Osteocyte (in vitro differentiated cells): ENCODE data around the gene UBE2F. TPM values are rescaled to one million over a fixed set of nuclear protein-coding genes. Genes with fewer than 3 reads are reported as not detected.
"Not testable (repeated sequence)": the region's sequence is repeated elsewhere in the genome, so short reads cannot be mapped to it uniquely, and the experiment has no call there.

Experiments used
- DNase-seq: peaks from one replicate; pipeline ENCODE4 v3.0.0; 2021; ENCODE audit warnings: mixed read lengths; ENCODE audit not compliant: unreplicated experiment; ENCODE audit errors: extremely low spot score
- H3K27ac Mint-ChIP-seq: one replicate; pipeline ENCODE4 v1.8.0; 2021; ENCODE audit warnings: mild to moderate bottlenecking, mixed read lengths; ENCODE audit not compliant: unreplicated experiment
- H3K27me3 Mint-ChIP-seq: one replicate; pipeline ENCODE4 v1.8.0; 2021; ENCODE audit warnings: mixed read lengths; ENCODE audit not compliant: unreplicated experiment
- H3K36me3 Mint-ChIP-seq: one replicate; pipeline ENCODE4 v1.8.0; 2021; ENCODE audit warnings: mixed read lengths; ENCODE audit not compliant: unreplicated experiment
- H3K4me1 Mint-ChIP-seq: one replicate; pipeline ENCODE4 v1.8.0; 2021; ENCODE audit warnings: mixed read lengths; ENCODE audit not compliant: unreplicated experiment
- H3K4me3 Mint-ChIP-seq: one replicate; pipeline ENCODE4 v1.8.0; 2021; ENCODE audit warnings: mild to moderate bottlenecking, moderate library complexity, mixed read lengths; ENCODE audit not compliant: unreplicated experiment
- H3K9me3 Mint-ChIP-seq: one replicate; pipeline ENCODE4 v1.8.0; 2021; ENCODE audit warnings: mixed read lengths; ENCODE audit not compliant: unreplicated experiment
- total RNA-seq: library from RNA; stranded (reverse); gene quantifications from 2 replicates; pipeline ENCODE4 v1.2.1, GENCODE V29; 2021
- TF ChIP-seq, protein P1 (sequence below): fragments of 200-600 bp; sonication (generic); IDR thresholded peaks from 2 replicates; pipeline ENCODE4 v1.5.0; 2021; ENCODE audit warnings: antibody characterized with exemption, mild to moderate bottlenecking, moderate library complexity

The UBE2F gene
- total RNA-seq, 1 donor from 2014 or later = 54.3 TPM

DNA sequence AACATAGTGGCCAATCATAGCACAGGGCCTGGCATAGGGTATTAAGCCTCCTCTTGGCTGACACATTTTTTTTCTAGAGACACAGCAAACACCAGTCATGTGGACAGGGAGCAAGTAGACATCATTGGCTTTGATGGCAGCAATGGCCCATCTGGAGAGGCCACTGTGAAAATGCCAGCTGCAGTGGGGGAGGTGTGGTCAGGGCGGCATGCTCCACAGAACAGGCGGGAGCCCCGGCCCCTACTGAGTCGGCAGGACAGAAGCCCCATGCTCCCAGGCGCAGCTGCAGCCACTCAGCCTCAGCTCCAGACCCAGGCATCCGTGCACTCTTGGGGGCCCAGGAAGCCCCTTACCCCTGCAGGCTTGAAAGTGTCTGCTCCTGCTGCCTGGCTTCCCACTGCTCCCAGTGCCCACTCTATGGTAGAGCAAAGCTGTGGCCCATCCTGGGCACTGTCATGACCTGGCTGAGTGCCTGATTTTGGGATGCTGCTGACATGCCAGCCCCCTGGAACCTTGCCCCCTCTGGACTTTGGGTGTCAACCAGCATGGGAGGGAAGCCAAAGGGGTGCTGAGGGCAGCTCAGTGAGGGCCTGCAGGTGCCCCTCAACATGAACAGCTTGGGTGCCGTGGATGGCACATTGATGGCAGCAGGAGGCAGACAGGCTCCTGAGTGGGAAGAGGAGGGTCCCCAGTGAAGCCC, 23.3 kb upstream of the UBE2F start:
- Mint-ChIP-seq H3K9me3 (no peaks in the 10 kb centered on the region), H3K36me3 (no peaks in the 10 kb centered on the region), H3K27ac (no peak overlapping the region), H3K27me3 (no peaks in the 10 kb centered on the region), H3K4me3 (no peak overlapping the region), H3K4me1 (peaks cover 15% of the 10 kb centered on the region)
- no peak for DNase-seq
- TF ChIP-seq, protein P1, sequence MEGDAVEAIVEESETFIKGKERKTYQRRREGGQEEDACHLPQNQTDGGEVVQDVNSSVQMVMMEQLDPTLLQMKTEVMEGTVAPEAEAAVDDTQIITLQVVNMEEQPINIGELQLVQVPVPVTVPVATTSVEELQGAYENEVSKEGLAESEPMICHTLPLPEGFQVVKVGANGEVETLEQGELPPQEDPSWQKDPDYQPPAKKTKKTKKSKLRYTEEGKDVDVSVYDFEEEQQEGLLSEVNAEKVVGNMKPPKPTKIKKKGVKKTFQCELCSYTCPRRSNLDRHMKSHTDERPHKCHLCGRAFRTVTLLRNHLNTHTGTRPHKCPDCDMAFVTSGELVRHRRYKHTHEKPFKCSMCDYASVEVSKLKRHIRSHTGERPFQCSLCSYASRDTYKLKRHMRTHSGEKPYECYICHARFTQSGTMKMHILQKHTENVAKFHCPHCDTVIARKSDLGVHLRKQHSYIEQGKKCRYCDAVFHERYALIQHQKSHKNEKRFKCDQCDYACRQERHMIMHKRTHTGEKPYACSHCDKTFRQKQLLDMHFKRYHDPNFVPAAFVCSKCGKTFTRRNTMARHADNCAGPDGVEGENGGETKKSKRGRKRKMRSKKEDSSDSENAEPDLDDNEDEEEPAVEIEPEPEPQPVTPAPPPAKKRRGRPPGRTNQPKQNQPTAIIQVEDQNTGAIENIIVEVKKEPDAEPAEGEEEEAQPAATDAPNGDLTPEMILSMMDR = no peak

DNA sequence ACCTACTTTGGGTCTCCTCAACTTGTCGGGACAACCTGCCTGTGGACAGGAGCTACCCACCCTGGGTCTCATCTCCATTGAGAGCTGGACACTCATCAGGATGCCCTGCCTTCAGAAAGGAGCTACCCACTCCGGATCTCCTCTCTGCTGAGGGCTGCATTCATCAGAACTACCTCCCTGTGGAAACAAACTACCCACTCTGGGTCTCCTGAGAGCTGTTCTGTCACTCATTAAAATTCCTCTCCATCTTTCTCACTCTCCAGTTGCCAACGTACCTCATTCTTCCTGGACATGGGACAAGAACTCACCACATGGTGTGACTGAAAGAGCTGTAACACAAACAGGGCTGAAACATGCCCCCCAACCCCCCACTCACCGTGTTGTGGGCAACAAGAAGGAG, 22.5 kb upstream of the UBE2F start:
- Mint-ChIP-seq H3K27me3 (no peaks in the 10 kb centered on the region), H3K4me1 (peaks cover 10% of the 10 kb centered on the region), H3K9me3 (no peaks in the 10 kb centered on the region), H3K4me3 (no peak overlapping the region), H3K27ac (no peak overlapping the region), H3K36me3 (no peaks in the 10 kb centered on the region)
- no peak for DNase-seq
- TF ChIP-seq, protein P1 = no peak

DNA sequence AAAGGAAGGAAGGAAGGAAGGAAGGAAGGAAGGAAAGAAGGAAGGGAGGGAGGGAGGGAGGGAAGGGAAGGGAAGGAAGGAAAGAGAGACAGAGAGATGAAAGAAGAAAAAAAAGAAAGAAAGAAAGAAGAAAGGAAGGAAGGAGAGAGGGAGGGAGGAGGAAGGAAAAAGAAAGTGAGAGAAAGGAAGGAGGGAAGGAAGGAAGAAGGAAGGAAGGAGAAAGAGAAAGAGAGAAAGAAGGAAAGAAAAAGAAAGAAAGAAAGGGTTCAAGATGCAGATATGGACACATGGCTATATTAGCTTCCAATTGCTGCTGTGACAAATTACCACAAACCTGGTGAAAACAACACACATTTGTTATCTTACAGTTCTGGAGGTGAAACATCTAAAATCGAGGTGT, 20.4 kb upstream of the UBE2F start:
- Mint-ChIP-seq H3K27ac (no peak overlapping the region), H3K4me3 (no peak overlapping the region)

DNA sequence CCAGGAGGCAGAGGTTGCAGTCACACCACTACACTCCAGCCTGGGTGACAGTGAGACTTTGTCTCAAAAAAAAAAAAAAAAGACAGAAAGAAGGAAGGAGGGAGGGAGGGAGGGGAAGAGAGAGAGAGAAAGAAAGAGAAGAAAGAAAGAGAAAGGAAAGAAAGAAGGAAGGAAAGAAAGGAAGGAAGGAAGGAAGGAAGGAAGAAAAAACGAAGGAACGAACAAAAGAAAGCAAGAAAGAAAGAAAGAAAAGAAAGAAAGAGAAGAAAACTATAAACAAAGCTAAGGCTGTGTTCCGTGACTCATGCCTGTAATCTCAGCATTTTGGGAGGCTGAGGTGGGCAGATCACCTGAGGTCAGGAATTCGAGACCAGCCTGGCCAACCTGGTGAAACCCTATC, 15.5 kb upstream of the UBE2F start:
- H3K4me3 Mint-ChIP-seq, H3K4me1 Mint-ChIP-seq, DNase-seq, H3K27me3 Mint-ChIP-seq, H3K27ac Mint-ChIP-seq, H3K9me3 Mint-ChIP-seq, H3K36me3 Mint-ChIP-seq: not testable (repeated sequence)

More for the DNA sequence above, 20.4 kb upstream of the UBE2F start:
- TF ChIP-seq, protein P1 = no peak
- Mint-ChIP-seq H3K4me1 (peaks cover 3% of the 10 kb centered on the region), H3K27me3 (no peaks in the 10 kb centered on the region), H3K36me3 (no peaks in the 10 kb centered on the region), H3K9me3 (no peaks in the 10 kb centered on the region)
- DNase-seq = no peak

DNA sequence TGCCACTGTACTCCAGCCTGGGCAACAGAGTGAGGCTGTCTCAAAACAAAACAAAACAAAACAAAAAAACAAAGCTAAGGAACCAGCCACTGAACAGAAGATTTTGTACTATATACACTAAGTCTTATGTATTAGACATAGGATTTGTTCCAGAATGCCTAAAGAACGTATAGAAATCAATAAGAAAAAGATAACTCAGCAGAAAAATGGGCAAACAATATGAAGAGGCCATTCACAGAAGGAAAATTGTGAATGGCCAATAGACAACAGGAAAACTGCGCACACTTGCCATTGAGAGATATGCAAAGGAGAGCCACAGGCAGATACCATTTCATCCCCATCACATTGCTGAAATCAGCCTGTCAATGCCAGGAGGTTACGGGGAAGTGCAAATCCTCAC, 14.9 kb upstream of the UBE2F start:
- H3K9me3 Mint-ChIP-seq = no peaks in the 10 kb centered on the region
- no peaks in the 10 kb centered on the region for H3K36me3 Mint-ChIP-seq
- no peak for DNase-seq
- TF ChIP-seq, protein P1 = no peak
- no peaks in the 10 kb centered on the region for H3K4me1 Mint-ChIP-seq
- no peak overlapping the region for H3K4me3 Mint-ChIP-seq
- peaks cover 6% of the 10 kb centered on the region for H3K27me3 Mint-ChIP-seq
- H3K27ac Mint-ChIP-seq = no peak overlapping the region
